Nephron (organoid): Measurements from ENCODE around the gene PRDX1.

Source experiments
- H3K27ac Mint-ChIP-seq, 3 experiments: 2 replicates each; pipeline ENCODE4 v1.8.0; 2020; ENCODE audit warnings: mixed read lengths in 3 of 3, mild to moderate bottlenecking in 2 of 3, moderate library complexity in 1 of 3
- H3K27me3 Mint-ChIP-seq: 2 replicates; pipeline ENCODE4 v1.8.0; 2021; ENCODE audit warnings: low read depth, mild to moderate bottlenecking, moderate library complexity, mixed read lengths
- H3K36me3 Mint-ChIP-seq: 2 replicates; pipeline ENCODE4 v1.8.0; 2020; ENCODE audit warnings: low read depth, mixed read lengths
- H3K4me1 Mint-ChIP-seq: 2 replicates; pipeline ENCODE4 v1.8.0; 2020; ENCODE audit warnings: mixed read lengths
- H3K4me3 Mint-ChIP-seq, 3 experiments: 2 replicates each; pipeline ENCODE4 v1.8.0; 2020; ENCODE audit warnings: mild to moderate bottlenecking in 3 of 3, mixed read lengths in 3 of 3, moderate library complexity in 2 of 3
- H3K9me3 Mint-ChIP-seq: 2 replicates; pipeline ENCODE4 v1.8.0; 2020; ENCODE audit warnings: mixed read lengths
- CTCF ChIP-seq, 3 experiments: fragments of 200-600 bp; sonication (generic); IDR thresholded peaks; one replicate each; pipeline ENCODE4 v1.5.0; 2021; ENCODE audit warnings: antibody characterized with exemption in 3 of 3; ENCODE audit not compliant: unreplicated experiment in 3 of 3

Gene PRDX1

GRCh38 chr1:45543581-45544417 lies 22.1 kb upstream of the PRDX1 start:
- Mint-ChIP-seq H3K4me3 (no peak overlapping the region), H3K27ac (peak overlapping the region in 2 of 3 experiments; percentile 3 to 6), H3K4me1 (peaks cover 8% of the 10 kb centered on the region), H3K27me3 (peaks cover 4% of the 10 kb centered on the region), H3K36me3 (no peaks in the 10 kb centered on the region), H3K9me3 (no peaks in the 10 kb centered on the region)
- TF ChIP-seq CTCF (IDR thresholded peaks at IDR 0.05; ENCODE audit: unreplicated experiment in 3 of 3) = no peak

GRCh38 chr1:45542591-45542990 lies 20.9 kb upstream of the PRDX1 start:
- no peak overlapping the region for H3K27ac Mint-ChIP-seq
- H3K4me1 Mint-ChIP-seq = peaks cover 8% of the 10 kb centered on the region
- peaks cover 4% of the 10 kb centered on the region for H3K27me3 Mint-ChIP-seq
- no peaks in the 10 kb centered on the region for H3K9me3 Mint-ChIP-seq
- no peak overlapping the region for H3K4me3 Mint-ChIP-seq
- no peak for TF ChIP-seq CTCF (IDR thresholded peaks at IDR 0.05; ENCODE audit: unreplicated experiment in 3 of 3)
- H3K36me3 Mint-ChIP-seq = no peaks in the 10 kb centered on the region

GRCh38 chr1:45541193-45541592 lies 19.5 kb upstream of the PRDX1 start:
- peaks cover 8% of the 10 kb centered on the region for H3K4me1 Mint-ChIP-seq
- no peak overlapping the region for H3K27ac Mint-ChIP-seq
- H3K36me3 Mint-ChIP-seq = no peaks in the 10 kb centered on the region
- H3K4me3 Mint-ChIP-seq = no peak overlapping the region
- TF ChIP-seq CTCF (IDR thresholded peaks at IDR 0.05; ENCODE audit: unreplicated experiment in 3 of 3) = no peak
- H3K9me3 Mint-ChIP-seq = no peaks in the 10 kb centered on the region
- H3K27me3 Mint-ChIP-seq = peaks cover 4% of the 10 kb centered on the region

- Mint-ChIP-seq H3K9me3 (no peaks in the 10 kb centered on the region), H3K4me1 (no peaks in the 10 kb centered on the region), H3K36me3 (no peaks in the 10 kb centered on the region), H3K27ac (no peak overlapping the region), H3K27me3 (no peaks in the 10 kb centered on the region), H3K4me3 (no peak overlapping the region)
- TF ChIP-seq CTCF (IDR thresholded peaks at IDR 0.05; ENCODE audit: unreplicated experiment in 3 of 3) = no peak
Observed at GRCh38 chr1:45536886-45537285, 15.2 kb upstream of the PRDX1 start.

GRCh38 chr1:45535988-45536766 lies 14.5 kb upstream of the PRDX1 start:
- Mint-ChIP-seq H3K36me3 (no peaks in the 10 kb centered on the region), H3K27me3 (peaks cover 5% of the 10 kb centered on the region), H3K4me3 (no peak overlapping the region), H3K4me1 (no peaks in the 10 kb centered on the region), H3K9me3 (no peaks in the 10 kb centered on the region), H3K27ac (no peak overlapping the region)
- no peak for TF ChIP-seq CTCF (IDR thresholded peaks at IDR 0.05; ENCODE audit: unreplicated experiment in 3 of 3)
